ENCODE results near the gene THOC5. TPM values are rescaled to one million over a fixed set of nuclear protein-coding genes. Genes with fewer than 3 reads are reported as not detected.

THOC5 gene
- total RNA-seq, 2 experiments from 2014 or later, result 48.7 to 57.3 TPM

DNA sequence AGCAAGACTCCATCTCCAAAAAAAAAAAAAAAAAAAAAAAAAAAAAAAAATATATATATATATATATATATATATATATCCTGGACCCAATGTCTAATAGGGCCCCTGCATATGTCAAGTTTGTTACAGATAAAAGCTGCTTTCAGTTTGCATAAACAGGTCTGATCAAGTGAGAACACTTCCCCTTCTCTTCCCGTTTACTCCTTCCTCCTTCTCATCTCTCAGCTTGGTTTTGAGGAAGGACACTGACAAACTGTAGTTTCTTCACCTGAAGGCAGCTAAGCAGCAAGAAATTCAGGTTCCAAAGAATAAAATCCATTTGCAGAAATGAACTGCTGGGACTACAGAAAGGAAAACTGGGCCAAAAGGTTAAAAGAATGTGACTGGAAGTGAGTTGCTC is 11.7 kb downstream of the THOC5 start:
- DNase-seq (no peak), ATAC-seq (no peak)
- Mint-ChIP-seq H3K36me3 (ENCODE audit: low read depth) (peaks cover 32% of the 10 kb centered on the region), H3K4me1 (ENCODE audit: low read depth) (no peaks in the 10 kb centered on the region), H3K4me3 (no peak overlapping the region), H3K27me3 (no peaks in the 10 kb centered on the region), H3K9me3 (no peaks in the 10 kb centered on the region), H3K27ac (no peak overlapping the region)
- ChIA-PET POLR2A (interaction anchor here (0.7 kb wide), 1 partner anchor 12 kb away, joined by 3 read pairs; the partner anchor contains the start of gene THOC5), CTCF (interaction anchor here (0.7 kb wide), 1 partner anchor 62 kb away, joined by 3 read pairs; the partner anchor contains the start of gene NF2)
- intact Hi-C loops (cut with micrococcal nuclease), result no loop called here
- TF ChIP-seq, protein P1, sequence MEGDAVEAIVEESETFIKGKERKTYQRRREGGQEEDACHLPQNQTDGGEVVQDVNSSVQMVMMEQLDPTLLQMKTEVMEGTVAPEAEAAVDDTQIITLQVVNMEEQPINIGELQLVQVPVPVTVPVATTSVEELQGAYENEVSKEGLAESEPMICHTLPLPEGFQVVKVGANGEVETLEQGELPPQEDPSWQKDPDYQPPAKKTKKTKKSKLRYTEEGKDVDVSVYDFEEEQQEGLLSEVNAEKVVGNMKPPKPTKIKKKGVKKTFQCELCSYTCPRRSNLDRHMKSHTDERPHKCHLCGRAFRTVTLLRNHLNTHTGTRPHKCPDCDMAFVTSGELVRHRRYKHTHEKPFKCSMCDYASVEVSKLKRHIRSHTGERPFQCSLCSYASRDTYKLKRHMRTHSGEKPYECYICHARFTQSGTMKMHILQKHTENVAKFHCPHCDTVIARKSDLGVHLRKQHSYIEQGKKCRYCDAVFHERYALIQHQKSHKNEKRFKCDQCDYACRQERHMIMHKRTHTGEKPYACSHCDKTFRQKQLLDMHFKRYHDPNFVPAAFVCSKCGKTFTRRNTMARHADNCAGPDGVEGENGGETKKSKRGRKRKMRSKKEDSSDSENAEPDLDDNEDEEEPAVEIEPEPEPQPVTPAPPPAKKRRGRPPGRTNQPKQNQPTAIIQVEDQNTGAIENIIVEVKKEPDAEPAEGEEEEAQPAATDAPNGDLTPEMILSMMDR (IDR thresholded peaks at IDR 0.05), result no peak

DNA sequence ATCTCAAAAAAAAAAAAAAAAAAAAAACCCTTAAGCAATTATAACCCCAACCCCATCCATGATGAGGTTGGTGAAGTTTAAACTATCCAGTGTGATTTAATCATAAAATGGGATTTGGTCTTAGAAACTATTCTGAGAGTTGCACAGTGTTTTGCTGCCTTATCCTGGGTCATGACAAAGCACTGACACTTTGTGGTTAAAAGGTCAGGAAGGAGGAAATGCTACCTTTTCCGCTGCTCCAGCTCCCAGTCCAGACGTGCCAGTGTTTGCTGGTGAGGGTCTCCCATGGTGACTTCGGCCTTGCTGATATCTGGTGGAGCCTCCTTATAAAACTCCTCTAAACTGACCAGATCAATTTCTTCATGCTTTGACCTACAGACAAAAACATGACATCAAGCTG is 14.5 kb downstream of the THOC5 start:
- no peaks in the 10 kb centered on the region for H3K4me1 Mint-ChIP-seq (ENCODE audit: low read depth)
- no peak for ATAC-seq
- DNase-seq, result no peak
- H3K27ac Mint-ChIP-seq, result peak overlapping the region; percentile 6
- intact Hi-C loops (cut with micrococcal nuclease), result no loop called here
- TF ChIP-seq, protein P1 (IDR thresholded peaks at IDR 0.05), result no peak
- peaks cover 52% of the 10 kb centered on the region for H3K36me3 Mint-ChIP-seq (ENCODE audit: low read depth)
- ChIA-PET POLR2A (no interaction called here), CTCF (no interaction called here)
- no peaks in the 10 kb centered on the region for H3K27me3 Mint-ChIP-seq
- no peaks in the 10 kb centered on the region for H3K9me3 Mint-ChIP-seq
- H3K4me3 Mint-ChIP-seq, result no peak overlapping the region

DNA sequence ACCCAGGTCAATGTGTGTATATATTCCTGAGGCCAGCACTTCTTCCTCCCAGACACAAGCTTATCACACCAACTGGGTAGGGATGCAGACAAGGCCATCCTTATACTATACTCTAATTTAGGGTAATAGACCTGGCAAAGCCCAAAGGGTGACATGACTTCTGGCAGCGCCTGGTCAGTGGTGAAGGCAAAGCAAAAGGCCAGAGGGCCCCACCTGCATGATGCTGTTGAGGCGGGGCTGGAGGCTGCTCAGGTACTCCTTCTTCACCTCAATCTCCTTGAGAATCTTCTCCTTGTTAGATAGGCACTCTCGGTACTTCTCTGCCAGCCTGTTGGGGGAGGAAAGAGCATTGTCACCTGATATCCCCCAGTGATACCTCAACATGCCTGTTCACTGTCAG is 17.1 kb downstream of the THOC5 start:
- ChIA-PET CTCF (no interaction called here), POLR2A (no interaction called here)
- intact Hi-C loops (cut with micrococcal nuclease), result no loop called here
- ATAC-seq, result no peak
- H3K9me3 Mint-ChIP-seq, result no peaks in the 10 kb centered on the region
- no peak for DNase-seq
- TF ChIP-seq, protein P1 (IDR thresholded peaks at IDR 0.05), result no peak
- H3K36me3 Mint-ChIP-seq (ENCODE audit: low read depth), result peaks cover 56% of the 10 kb centered on the region
- no peaks in the 10 kb centered on the region for H3K4me1 Mint-ChIP-seq (ENCODE audit: low read depth)
- no peak overlapping the region for H3K4me3 Mint-ChIP-seq
- H3K27me3 Mint-ChIP-seq, result no peaks in the 10 kb centered on the region
- H3K27ac Mint-ChIP-seq, result no peak overlapping the region

DNA sequence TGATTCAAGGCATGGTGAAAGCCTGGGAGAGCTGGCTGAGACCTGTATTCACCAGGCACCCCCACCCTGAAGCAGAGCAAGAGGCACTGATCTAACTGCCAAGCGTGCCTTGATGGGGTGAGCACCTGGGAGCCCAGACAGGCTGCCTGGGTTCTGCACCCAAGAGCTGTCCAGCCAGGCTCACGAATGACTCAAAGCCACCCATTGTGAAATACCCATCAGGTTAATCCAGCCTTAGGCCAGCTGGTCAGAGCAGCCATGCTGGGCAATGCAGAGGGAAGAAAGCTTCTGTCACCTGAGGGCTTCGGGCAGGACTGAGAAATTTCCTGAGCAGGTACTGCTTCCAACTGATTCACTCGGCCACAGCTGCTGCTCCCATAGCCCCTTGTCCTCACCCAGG is 22.1 kb downstream of the THOC5 start:
- Mint-ChIP-seq H3K27ac (no peak overlapping the region), H3K9me3 (no peaks in the 10 kb centered on the region), H3K4me1 (ENCODE audit: low read depth) (no peaks in the 10 kb centered on the region), H3K4me3 (no peak overlapping the region), H3K36me3 (ENCODE audit: low read depth) (peaks cover 48% of the 10 kb centered on the region), H3K27me3 (no peaks in the 10 kb centered on the region)
- intact Hi-C loops (cut with micrococcal nuclease), result no loop called here
- DNase-seq (no peak), ATAC-seq (no peak)
- TF ChIP-seq, protein P1 (IDR thresholded peaks at IDR 0.05), result no peak
- CTCF ChIA-PET, result interaction anchor here (0.9 kb wide), 1 partner anchor 136 kb away, joined by 3 read pairs; no protein-coding TSS in a partner anchor
- POLR2A ChIA-PET, result no interaction called here

DNA sequence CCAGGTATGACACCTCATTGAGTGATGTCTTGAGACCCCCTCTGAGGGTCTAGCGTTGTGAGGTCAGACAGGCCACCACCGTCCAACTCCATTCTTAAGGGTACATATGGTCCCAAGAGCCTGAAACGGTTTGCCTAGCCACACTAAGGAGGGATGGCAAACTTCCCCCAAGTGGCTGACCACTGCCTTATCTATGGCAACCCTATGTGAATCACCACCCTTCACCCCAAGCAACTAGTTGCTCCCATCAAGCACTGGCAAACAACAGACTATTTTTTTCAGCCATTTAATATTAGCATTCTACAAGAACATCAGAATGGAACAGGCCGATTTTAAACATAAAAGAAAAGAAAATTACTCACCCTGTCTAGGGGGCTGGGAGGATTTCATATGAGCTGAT is 22.8 kb downstream of the THOC5 start:
- Mint-ChIP-seq H3K9me3 (no peaks in the 10 kb centered on the region), H3K4me1 (ENCODE audit: low read depth) (no peaks in the 10 kb centered on the region), H3K4me3 (no peak overlapping the region), H3K27me3 (no peaks in the 10 kb centered on the region), H3K36me3 (ENCODE audit: low read depth) (peaks cover 45% of the 10 kb centered on the region), H3K27ac (no peak overlapping the region)
- POLR2A ChIA-PET, result no interaction called here
- ATAC-seq (no peak), DNase-seq (no peak)
- CTCF ChIA-PET, result interaction anchor here (0.9 kb wide), 2 partner anchors 59 to 135 kb away, joined by 3 read pairs; no protein-coding TSS in a partner anchor
- TF ChIP-seq, protein P1 (IDR thresholded peaks at IDR 0.05), result no peak
- intact Hi-C loops (cut with micrococcal nuclease), result no loop called here
